Naive thymus-derived CD8-positive, alpha-beta T cell (primary cell): Measurements from ENCODE around the gene ZNF138. TPM values are rescaled to one million over a fixed set of nuclear protein-coding genes. Genes with fewer than 3 reads are reported as not detected.

Experiments used
- ATAC-seq, 2 donors: fragments of 150-1000 bp; cut with Tn5 transposase in 1 of 2; sonication (Bioruptor Pico), chemical (Tn5 transposase) in 1 of 2; 1 replicate in 1 of 2; 2 replicates in 1 of 2; pipeline ENCODE4 v1.10.0; 2021; ENCODE audit warnings: mild to moderate bottlenecking in 2 of 2, moderate library complexity in 2 of 2
- POLR2A ChIA-PET: fragments of 350-600 bp; sonication (Branson Sonifier 250); formaldehyde crosslinking; loops from one replicate; lab custom pipeline; 2021; ENCODE audit warnings: antibody characterized with exemption; lab: Charles Lee
- DNase-seq, 10 donors: peaks; one replicate each; pipeline versions ENCODE4 v3.0.0 to v3.0.0-alpha.2; 2020 to 2022
- H3K27ac Mint-ChIP-seq, 10 donors: one replicate each; pipeline ENCODE4 v1.8.0; 2020 to 2022; ENCODE audit warnings: mild to moderate bottlenecking in 10 of 10, mixed read lengths in 10 of 10, moderate library complexity in 4 of 10, inconsistent platforms in 1 of 10
- H3K27me3 Mint-ChIP-seq, 5 donors: one replicate each; pipeline ENCODE4 v1.8.0; 2021 to 2022; ENCODE audit warnings: mixed read lengths in 5 of 5
- H3K36me3 Mint-ChIP-seq, 3 donors: one replicate each; pipeline ENCODE4 v1.8.0; 2020 to 2022; ENCODE audit warnings: mixed read lengths in 3 of 3, mild to moderate bottlenecking in 2 of 3, inconsistent platforms in 1 of 3
- H3K4me1 Mint-ChIP-seq, 4 donors: one replicate each; pipeline ENCODE4 v1.8.0; 2021 to 2022; ENCODE audit warnings: mixed read lengths in 4 of 4
- H3K4me3 Mint-ChIP-seq, 10 donors: one replicate each; pipeline ENCODE4 v1.8.0; 2020 to 2022; ENCODE audit warnings: mild to moderate bottlenecking in 10 of 10, mixed read lengths in 10 of 10, moderate library complexity in 6 of 10, inconsistent platforms in 1 of 10
- H3K9me3 Mint-ChIP-seq, 9 donors: one replicate each; pipeline ENCODE4 v1.8.0; 2020 to 2022; ENCODE audit warnings: mixed read lengths in 9 of 9, mild to moderate bottlenecking in 3 of 9, inconsistent platforms in 1 of 9, moderate library complexity in 1 of 9
- polyA plus RNA-seq, 3 donors: library from polyadenylated mRNA; unstranded; fragments of 300-500 nt; fragmentation: Illumina TruSeq; gene quantifications; one replicate each; pipeline ENCODE4 v1.2.3, GENCODE V29; 2021
- total RNA-seq, 8 experiments: library from RNA in 2 of 8; stranded (reverse) in 2 of 8; gene quantifications; one replicate each; pipeline ENCODE4 v1.2.3 and lab custom pipeline; 2021 to 2026

Gene ZNF138
- total and polyA plus RNA-seq, 5 experiments from 2014 or later = 9.2 to 20.4 (median 13.0) TPM

- POLR2A ChIA-PET = no interaction called here
- peaks cover 13 to 62% (median 41%) of the 10 kb centered on the region in 5 donors for H3K27me3 Mint-ChIP-seq
- DNase-seq = peak in 2 of 10 donors; percentile 10 to 13
- H3K9me3 Mint-ChIP-seq = peaks cover 0 to 8% (median 1%) of the 10 kb centered on the region in 9 donors
- peak overlapping the region in 8 of 10 donors; percentile 13 to 94 (median 80) for H3K27ac Mint-ChIP-seq
- peaks cover 9 to 23% (median 18%) of the 10 kb centered on the region in 4 donors for H3K4me1 Mint-ChIP-seq
- peaks cover 0 to 8% (median 5%) of the 10 kb centered on the region in 3 donors for H3K36me3 Mint-ChIP-seq
- peak; percentile 47 to 69 for ATAC-seq
- H3K4me3 Mint-ChIP-seq = peak overlapping the region; percentile 69 to 86 (median 78)
These were observed 83.7 kb downstream of the ZNF138 start for GRCh38 chr7:64877714-64878610.

DNA sequence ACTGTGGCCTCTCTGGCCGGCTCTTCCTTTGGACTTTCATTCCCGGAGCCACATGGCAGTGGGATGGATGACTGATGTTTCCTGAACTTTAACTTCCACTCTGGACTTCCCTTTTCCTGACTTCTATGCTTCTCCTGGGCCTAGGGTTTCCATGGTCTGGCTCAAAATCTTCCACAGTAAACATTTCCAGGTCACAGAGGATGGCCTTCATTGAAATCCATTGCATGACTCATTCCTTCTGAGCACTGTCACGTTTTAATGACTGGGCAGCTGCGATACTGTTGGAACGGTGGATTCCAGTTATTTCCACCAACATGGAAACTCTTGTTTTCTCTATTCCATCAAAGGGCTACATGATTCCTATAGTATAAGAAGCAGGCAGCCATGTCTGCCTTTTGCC is 84.5 kb downstream of the ZNF138 start:
- ATAC-seq = no peak
- peak overlapping the region in 3 of 10 donors; percentile 10 to 57 (median 39) for H3K4me3 Mint-ChIP-seq
- H3K27me3 Mint-ChIP-seq = peaks cover 17 to 67% (median 46%) of the 10 kb centered on the region in 5 donors
- H3K27ac Mint-ChIP-seq = no peak overlapping the region
- no peak for DNase-seq
- peaks cover 0 to 6% (median 5%) of the 10 kb centered on the region in 3 donors for H3K36me3 Mint-ChIP-seq
- POLR2A ChIA-PET = no interaction called here
- peaks cover 10 to 23% (median 19%) of the 10 kb centered on the region in 4 donors for H3K4me1 Mint-ChIP-seq
- H3K9me3 Mint-ChIP-seq = peaks cover 0 to 11% (median 1%) of the 10 kb centered on the region in 9 donors

GRCh38 chr7:64879086-64879730 is 85.0 kb downstream of the ZNF138 start:
- peaks cover 0 to 16% (median 2%) of the 10 kb centered on the region in 9 donors for H3K9me3 Mint-ChIP-seq
- ATAC-seq = no peak
- peaks cover 20 to 71% (median 45%) of the 10 kb centered on the region in 5 donors for H3K27me3 Mint-ChIP-seq

DNA sequence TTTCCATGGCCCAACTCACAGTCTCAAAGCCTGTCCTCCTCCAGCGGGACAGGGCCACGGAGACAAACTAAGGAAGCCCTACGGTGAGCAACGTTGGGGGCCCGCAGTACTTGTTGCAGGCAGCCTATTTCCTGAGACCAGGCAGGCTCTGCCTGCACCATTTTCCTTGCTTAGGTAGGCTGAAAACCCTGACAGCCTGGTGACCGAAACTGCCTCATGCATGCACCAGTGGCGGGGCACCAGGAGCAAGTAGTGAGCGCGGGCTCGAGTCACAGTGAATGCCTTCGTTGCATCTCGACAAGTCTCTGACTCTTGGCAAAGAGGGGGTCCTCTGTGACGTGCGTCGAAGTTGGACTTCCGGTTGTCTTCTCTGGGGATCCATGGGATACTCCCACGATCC is 85.6 kb downstream of the ZNF138 start:
- POLR2A ChIA-PET = no interaction called here
- H3K4me1 Mint-ChIP-seq = peaks cover 10 to 23% (median 19%) of the 10 kb centered on the region in 4 donors
- H3K27me3 Mint-ChIP-seq = peaks cover 21 to 75% (median 51%) of the 10 kb centered on the region in 5 donors
- DNase-seq = no peak
- ATAC-seq = no peak
- H3K36me3 Mint-ChIP-seq = peaks cover 0 to 10% (median 5%) of the 10 kb centered on the region in 3 donors
- peaks cover 0 to 16% (median 2%) of the 10 kb centered on the region in 9 donors for H3K9me3 Mint-ChIP-seq
- H3K27ac Mint-ChIP-seq = no peak overlapping the region
- no peak overlapping the region for H3K4me3 Mint-ChIP-seq

More at GRCh38 chr7:64879086-64879730, 85.0 kb downstream of the ZNF138 start:
- Mint-ChIP-seq H3K27ac (no peak overlapping the region), H3K4me3 (peak overlapping the region in 1 of 10 donors; percentile 57), H3K36me3 (peaks cover 0 to 10% (median 5%) of the 10 kb centered on the region in 3 donors), H3K4me1 (peaks cover 10 to 23% (median 19%) of the 10 kb centered on the region in 4 donors)
- DNase-seq = no peak
- POLR2A ChIA-PET = no interaction called here

DNA sequence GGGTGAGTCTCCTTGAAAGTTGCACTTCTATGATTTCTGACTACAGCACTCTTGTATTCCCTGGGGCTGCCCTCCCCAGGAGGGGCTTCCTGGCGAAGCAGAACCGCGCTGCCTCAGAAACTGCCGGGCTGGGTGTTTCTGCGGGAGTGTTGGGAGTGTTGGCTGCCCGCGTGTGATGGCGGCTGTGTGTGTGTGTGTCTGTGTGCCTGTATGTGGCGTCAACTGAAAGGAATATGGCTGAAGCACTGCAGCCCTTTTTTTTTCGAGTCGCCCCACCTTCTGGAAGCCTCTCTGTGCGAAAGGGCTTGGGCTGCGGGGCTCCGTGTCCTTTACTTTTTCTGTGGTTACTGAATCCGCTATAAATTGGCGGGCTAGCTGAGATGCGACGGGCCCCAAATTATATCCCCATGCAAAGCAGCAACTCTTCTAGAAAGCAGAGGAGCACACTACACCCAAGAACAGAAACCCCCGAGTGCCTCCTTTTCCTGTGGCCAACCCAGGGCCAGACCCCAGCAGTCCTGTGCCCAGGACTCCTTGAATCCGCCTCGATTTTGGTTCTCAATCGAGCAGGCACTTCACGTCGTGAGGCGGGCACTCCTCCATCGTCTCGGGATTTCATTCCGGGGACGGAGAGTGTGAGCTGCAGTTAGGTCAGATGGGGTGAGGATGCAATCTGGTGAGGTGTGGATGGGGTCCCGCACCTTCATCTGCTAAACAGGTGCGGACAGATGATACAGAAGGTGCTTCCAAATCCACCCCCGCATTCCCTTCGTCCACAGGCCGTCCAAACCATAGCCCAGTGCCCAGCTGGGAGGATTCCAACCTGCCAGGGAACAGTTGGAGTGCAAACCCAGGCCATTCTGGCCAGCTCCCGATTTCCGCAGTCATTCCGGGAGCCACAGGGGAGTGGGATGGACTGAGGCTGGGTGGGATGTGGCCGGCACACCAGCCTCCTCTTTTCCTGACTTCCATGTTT is 86.4 kb downstream of the ZNF138 start:
- Mint-ChIP-seq H3K4me1 (peaks cover 10 to 23% (median 19%) of the 10 kb centered on the region in 4 donors), H3K27me3 (peaks cover 25 to 81% (median 58%) of the 10 kb centered on the region in 5 donors), H3K4me3 (no peak overlapping the region), H3K36me3 (peaks cover 0 to 10% (median 5%) of the 10 kb centered on the region in 3 donors), H3K27ac (no peak overlapping the region), H3K9me3 (peaks cover 0 to 16% (median 2%) of the 10 kb centered on the region in 9 donors)
- POLR2A ChIA-PET = no interaction called here
- ATAC-seq = no peak
- DNase-seq = no peak

GRCh38 chr7:64881461-64882287 is 87.4 kb downstream of the ZNF138 start:
- H3K27ac Mint-ChIP-seq = no peak overlapping the region
- peak overlapping the region in 8 of 10 donors; percentile 10 to 85 (median 68) for H3K4me3 Mint-ChIP-seq
- POLR2A ChIA-PET = no interaction called here
- peaks cover 0 to 10% (median 1%) of the 10 kb centered on the region in 3 donors for H3K36me3 Mint-ChIP-seq
- ATAC-seq (no peak), DNase-seq (no peak)
- peaks cover 0 to 16% (median 2%) of the 10 kb centered on the region in 9 donors for H3K9me3 Mint-ChIP-seq
- H3K4me1 Mint-ChIP-seq = peaks cover 10 to 29% (median 22%) of the 10 kb centered on the region in 4 donors
- peaks cover 27 to 86% (median 61%) of the 10 kb centered on the region in 5 donors for H3K27me3 Mint-ChIP-seq

GRCh38 chr7:64882341-64883112 is 88.3 kb downstream of the ZNF138 start:
- peak; percentile 29 to 57 for ATAC-seq

More at GRCh38 chr7:64882341-64883112, 88.3 kb downstream of the ZNF138 start:
- Mint-ChIP-seq H3K27ac (no peak overlapping the region), H3K9me3 (peaks cover 0 to 16% (median 2%) of the 10 kb centered on the region in 9 donors), H3K36me3 (peaks cover 0 to 10% (median 0%) of the 10 kb centered on the region in 3 donors), H3K4me1 (peaks cover 4 to 26% (median 17%) of the 10 kb centered on the region in 4 donors), H3K27me3 (peaks cover 27 to 85% (median 56%) of the 10 kb centered on the region in 5 donors), H3K4me3 (peak overlapping the region; percentile 57 to 85 (median 74))
- POLR2A ChIA-PET = no interaction called here
- DNase-seq = no peak

Other genes starting within 250 kb of the ZNF138 start
- gene ZNF680, start 231.4 kb upstream of the ZNF138 start, total RNA-seq = 10 to 100 TPM; 18.2 to 22.9 TPM
- 1 to 10 TPM; 7.1 to 9.7 (median 8.7) TPM for gene ZNF680, start 231.4 kb upstream of the ZNF138 start, polyA plus RNA-seq
- 10 to 100 TPM; 32.5 to 33.6 TPM for gene ZNF107, start 128.3 kb upstream of the ZNF138 start, total RNA-seq
- gene ZNF107, start 128.3 kb upstream of the ZNF138 start, polyA plus RNA-seq = 10 to 100 TPM in 2 of 3 donors, 1 to 10 TPM in 1; 9.7 to 12.8 (median 11.7) TPM
- gene ZNF273, start 108.8 kb downstream of the ZNF138 start, total RNA-seq = 1 to 10 TPM; 9.5 TPM
- gene ZNF273, start 108.8 kb downstream of the ZNF138 start, polyA plus RNA-seq = 1 to 10 TPM; 3.6 to 4.6 (median 4.5) TPM
- gene ZNF117, start 196.6 kb downstream of the ZNF138 start, total RNA-seq = 1 to 10 TPM; 5.6 to 5.9 TPM
- under 1 TPM; 0.13 to 0.44 (median 0.42) TPM for gene ZNF117, start 196.6 kb downstream of the ZNF138 start, polyA plus RNA-seq
- gene ERV3-1, start 212.3 kb downstream of the ZNF138 start, total RNA-seq = 10 to 100 TPM; 23.2 to 23.9 TPM
- 1 to 10 TPM; 6.4 to 6.7 (median 6.4) TPM for gene ERV3-1, start 212.3 kb downstream of the ZNF138 start, polyA plus RNA-seq